ENCODE measurements around the gene KDM2A. TPM values are rescaled to one million over a fixed set of nuclear protein-coding genes. Genes with fewer than 3 reads are reported as not detected.
"Not testable (repeated sequence)": the region's sequence is repeated elsewhere in the genome, so short reads cannot be mapped to it uniquely, and the experiment has no call there.

The KDM2A gene
- polyA plus RNA-seq, 4 donors, result 72.3 to 82.1 (median 75.9) TPM

GRCh38 chr11:67255353-67255752 lies 136.3 kb downstream of the KDM2A start:
- DNase-seq (ENCODE audit: low read depth in 4 of 4, low spot score in 3 of 4), result no peak

GRCh38 chr11:67255864-67256263 lies 136.8 kb downstream of the KDM2A start:
- DNase-seq (ENCODE audit: low read depth in 4 of 4, low spot score in 3 of 4), result no peak

GRCh38 chr11:67256477-67257135 lies 137.5 kb downstream of the KDM2A start:
- no peak for DNase-seq (ENCODE audit: low read depth in 4 of 4, low spot score in 3 of 4)

- DNase-seq (ENCODE audit: low read depth in 4 of 4, low spot score in 3 of 4), result no peak
Measured at GRCh38 chr11:67260406-67260805, 141.3 kb downstream of the KDM2A start.

GRCh38 chr11:67260885-67261639 lies 142.0 kb downstream of the KDM2A start:
- DNase-seq (ENCODE audit: low read depth in 4 of 4, low spot score in 3 of 4), result not testable (repeated sequence)

GRCh38 chr11:67261640-67261945 lies 142.5 kb downstream of the KDM2A start:
- DNase-seq (ENCODE audit: low read depth in 4 of 4, low spot score in 3 of 4), result no peak

GRCh38 chr11:67261946-67262681 lies 143.1 kb downstream of the KDM2A start:
- DNase-seq (ENCODE audit: low read depth in 4 of 4, low spot score in 3 of 4), result no peak

- DNase-seq (ENCODE audit: low read depth in 4 of 4, low spot score in 3 of 4), result no peak
Measured at GRCh38 chr11:67262731-67263675, 143.9 kb downstream of the KDM2A start.

- no peak for DNase-seq (ENCODE audit: low read depth in 4 of 4, low spot score in 3 of 4)
Measured at GRCh38 chr11:67264260-67264659, 145.2 kb downstream of the KDM2A start.

GRCh38 chr11:67264877-67265632 lies 146.0 kb downstream of the KDM2A start:
- no peak for DNase-seq (ENCODE audit: low read depth in 4 of 4, low spot score in 3 of 4)

GRCh38 chr11:67265633-67266448 lies 146.8 kb downstream of the KDM2A start:
- no peak for DNase-seq (ENCODE audit: low read depth in 4 of 4, low spot score in 3 of 4)

- DNase-seq (ENCODE audit: low read depth in 4 of 4, low spot score in 3 of 4), result no peak
Measured at GRCh38 chr11:67266449-67267187, 147.6 kb downstream of the KDM2A start, which contains the start of gene GRK2. Gene GRK2, plus strand, starts transcription at chr11:67266473. Its CDS starts 227 bp downstream, at chr11:67266700.

GRCh38 chr11:67267188-67268080 lies 148.4 kb downstream of the KDM2A start:
- DNase-seq (ENCODE audit: low read depth in 4 of 4, low spot score in 3 of 4), result no peak

- DNase-seq (ENCODE audit: low read depth in 4 of 4, low spot score in 3 of 4), result no peak
Measured at GRCh38 chr11:67268081-67268961, 149.3 kb downstream of the KDM2A start.

- DNase-seq (ENCODE audit: low read depth in 4 of 4, low spot score in 3 of 4), result no peak
Measured at GRCh38 chr11:67268962-67269268, 149.9 kb downstream of the KDM2A start.

All from right renal pelvis (tissue), 4 donors.